Mucosa of descending colon (tissue), 3 donors: ENCODE measurements around the gene CDH4. TPM values are rescaled to one million over a fixed set of nuclear protein-coding genes. Genes with fewer than 3 reads are reported as not detected.
A peak's percentile ranks its signal among the peaks of the same experiment; 100 is the strongest.

ENCODE experiments used
- ATAC-seq: fragments of 200-7000 bp; cut with Tn5 transposase; one replicate; pipeline ENCODE4 v1.9.1; 2020; ENCODE audit warnings: mild to moderate bottlenecking, moderate library complexity
- DNase-seq, 3 donors: peaks; one replicate each; pipeline ENCODE4 v3.0.0-alpha.2; 2020
- H3K36me3 ChIP-seq: fragments of 200-600 bp; one replicate; pipeline ENCODE4 v1.8.0; 2021; ENCODE audit warnings: low read depth, mild to moderate bottlenecking
- H3K4me1 ChIP-seq: fragments of 200-600 bp; one replicate; pipeline ENCODE4 v1.8.0; 2021; ENCODE audit warnings: low read depth, mild to moderate bottlenecking
- H3K4me3 ChIP-seq: fragments of 200-600 bp; one replicate; pipeline ENCODE4 v1.8.0; 2021; ENCODE audit warnings: mild to moderate bottlenecking
- H3K9me3 ChIP-seq: fragments of 200-600 bp; one replicate; pipeline ENCODE4 v1.8.0; 2021; ENCODE audit warnings: mild to moderate bottlenecking
- CTCF ChIP-seq: fragments of 200-600 bp; IDR thresholded peaks from one replicate; pipeline ENCODE4 v1.8.0; 2022; ENCODE audit warnings: antibody characterized with exemption, mild to moderate bottlenecking
- intact Hi-C, 2 donors: fragments of 100-400 bp; cut with DNase I in 1 of 2; cut with micrococcal nuclease in 1 of 2; formaldehyde crosslinking; loops; one replicate each; pipeline versions ENCODE4 v1.11.0 to v1.11.1; 2022; cut with DNase I, micrococcal nuclease
- total RNA-seq, 3 donors: library from RNA; stranded (reverse); fragmentation: NEBNext Ultra II Directional in 2 of 3; extraction: Animal tissue kit (Norgen Biotek cat#: 25700) in 2 of 3; gene quantifications; one replicate each; pipeline versions ENCODE4 v1.2.1 to v1.2.4, GENCODE V29; 2021 to 2023
- donor health status: DM: no; HTN: no; CAD: no; lungs with moderate emphysema.
- donor health status: DM: no; HTN: no; CAD: no.
- donor health status: DM: no; HTN: yes; CAD: no.

Gene CDH4
- total RNA-seq, 3 donors from 2014 or later, result 0.16 TPM; not detected in 2

- DNase-seq, result peak in 1 of 3 donors; percentile 21
- Histone ChIP-seq H3K4me1 (no peaks in the 10 kb centered on the region), H3K36me3 (no peaks in the 10 kb centered on the region), H3K9me3 (no peaks in the 10 kb centered on the region), H3K4me3 (no peak overlapping the region)
- TF ChIP-seq CTCF, result no peak
- ATAC-seq, result no peak
- intact Hi-C loops, result no loop called here
Measured at GRCh38 chr20:61700595-61701140, 448.6 kb downstream of the CDH4 start.

GRCh38 chr20:61701401-61701800, 449.3 kb downstream of the CDH4 start:
- no peak overlapping the region for H3K4me3 ChIP-seq
- intact Hi-C loops, result no loop called here
- DNase-seq (peak in 1 of 3 donors; percentile 25), ATAC-seq (no peak)
- H3K4me1 ChIP-seq, result no peaks in the 10 kb centered on the region
- H3K36me3 ChIP-seq, result no peaks in the 10 kb centered on the region
- TF ChIP-seq CTCF, result no peak
- H3K9me3 ChIP-seq, result no peaks in the 10 kb centered on the region

- TF ChIP-seq CTCF, result no peak
Measured at GRCh38 chr20:61701802-61702201, 449.7 kb downstream of the CDH4 start.

GRCh38 chr20:61702246-61702645, 450.2 kb downstream of the CDH4 start:
- H3K4me3 ChIP-seq, result no peak overlapping the region
- intact Hi-C loops, result no loop called here
- H3K4me1 ChIP-seq, result no peaks in the 10 kb centered on the region
- H3K36me3 ChIP-seq, result no peaks in the 10 kb centered on the region
- ATAC-seq (no peak), DNase-seq (peak in 1 of 3 donors; percentile 4)
- H3K9me3 ChIP-seq, result no peaks in the 10 kb centered on the region
- no peak for TF ChIP-seq CTCF

More at GRCh38 chr20:61701802-61702201, 449.7 kb downstream of the CDH4 start:
- ATAC-seq, result no peak
- no peaks in the 10 kb centered on the region for H3K9me3 ChIP-seq
- H3K4me3 ChIP-seq, result no peak overlapping the region
- peak in 1 of 3 donors; percentile 4 for DNase-seq
- intact Hi-C loops, result no loop called here
- H3K36me3 ChIP-seq, result no peaks in the 10 kb centered on the region
- no peaks in the 10 kb centered on the region for H3K4me1 ChIP-seq

GRCh38 chr20:61704661-61705060, 452.6 kb downstream of the CDH4 start:
- no peak for ATAC-seq
- intact Hi-C loops, result no loop called here
- no peak overlapping the region for H3K4me3 ChIP-seq
- TF ChIP-seq CTCF, result no peak
- H3K4me1 ChIP-seq, result no peaks in the 10 kb centered on the region
- no peaks in the 10 kb centered on the region for H3K9me3 ChIP-seq
- DNase-seq, result no peak
- H3K36me3 ChIP-seq, result no peaks in the 10 kb centered on the region
